Measurements from ENCODE around the gene KRT85.

DNA sequence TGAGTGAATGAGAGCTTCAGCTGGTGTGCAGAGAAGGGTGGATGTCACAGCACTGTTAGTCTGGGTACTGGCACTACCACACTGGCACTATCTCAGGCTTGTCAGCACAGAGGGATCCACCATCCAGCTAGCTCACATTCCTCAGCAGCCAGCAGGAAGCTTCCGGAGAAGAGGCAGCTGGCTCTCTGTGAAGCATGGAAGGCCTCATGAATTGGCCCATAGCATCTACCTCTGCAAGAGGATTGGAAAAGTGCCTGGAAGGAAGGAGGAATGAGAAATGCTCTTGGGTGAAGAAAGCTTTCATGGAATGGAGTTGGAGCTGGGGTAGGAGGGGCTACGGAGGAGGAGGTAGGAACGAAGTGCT lies 56.0 kb downstream of the KRT85 start:
- TF ChIP-seq, protein P1, sequence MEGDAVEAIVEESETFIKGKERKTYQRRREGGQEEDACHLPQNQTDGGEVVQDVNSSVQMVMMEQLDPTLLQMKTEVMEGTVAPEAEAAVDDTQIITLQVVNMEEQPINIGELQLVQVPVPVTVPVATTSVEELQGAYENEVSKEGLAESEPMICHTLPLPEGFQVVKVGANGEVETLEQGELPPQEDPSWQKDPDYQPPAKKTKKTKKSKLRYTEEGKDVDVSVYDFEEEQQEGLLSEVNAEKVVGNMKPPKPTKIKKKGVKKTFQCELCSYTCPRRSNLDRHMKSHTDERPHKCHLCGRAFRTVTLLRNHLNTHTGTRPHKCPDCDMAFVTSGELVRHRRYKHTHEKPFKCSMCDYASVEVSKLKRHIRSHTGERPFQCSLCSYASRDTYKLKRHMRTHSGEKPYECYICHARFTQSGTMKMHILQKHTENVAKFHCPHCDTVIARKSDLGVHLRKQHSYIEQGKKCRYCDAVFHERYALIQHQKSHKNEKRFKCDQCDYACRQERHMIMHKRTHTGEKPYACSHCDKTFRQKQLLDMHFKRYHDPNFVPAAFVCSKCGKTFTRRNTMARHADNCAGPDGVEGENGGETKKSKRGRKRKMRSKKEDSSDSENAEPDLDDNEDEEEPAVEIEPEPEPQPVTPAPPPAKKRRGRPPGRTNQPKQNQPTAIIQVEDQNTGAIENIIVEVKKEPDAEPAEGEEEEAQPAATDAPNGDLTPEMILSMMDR (IDR thresholded peaks at IDR 0.05) = no peak
- TF ChIP-seq ZFX (IDR thresholded peaks at IDR 0.05; ENCODE audit: borderline replicate concordance) = no peak

All from 22Rv1 (cell line).